Measurements from ENCODE around the gene RBFOX2.
"Not testable (repeated sequence)": the region's sequence is repeated elsewhere in the genome, so short reads cannot be mapped to it uniquely, and the experiment has no call there.

The RBFOX2 gene

DNA sequence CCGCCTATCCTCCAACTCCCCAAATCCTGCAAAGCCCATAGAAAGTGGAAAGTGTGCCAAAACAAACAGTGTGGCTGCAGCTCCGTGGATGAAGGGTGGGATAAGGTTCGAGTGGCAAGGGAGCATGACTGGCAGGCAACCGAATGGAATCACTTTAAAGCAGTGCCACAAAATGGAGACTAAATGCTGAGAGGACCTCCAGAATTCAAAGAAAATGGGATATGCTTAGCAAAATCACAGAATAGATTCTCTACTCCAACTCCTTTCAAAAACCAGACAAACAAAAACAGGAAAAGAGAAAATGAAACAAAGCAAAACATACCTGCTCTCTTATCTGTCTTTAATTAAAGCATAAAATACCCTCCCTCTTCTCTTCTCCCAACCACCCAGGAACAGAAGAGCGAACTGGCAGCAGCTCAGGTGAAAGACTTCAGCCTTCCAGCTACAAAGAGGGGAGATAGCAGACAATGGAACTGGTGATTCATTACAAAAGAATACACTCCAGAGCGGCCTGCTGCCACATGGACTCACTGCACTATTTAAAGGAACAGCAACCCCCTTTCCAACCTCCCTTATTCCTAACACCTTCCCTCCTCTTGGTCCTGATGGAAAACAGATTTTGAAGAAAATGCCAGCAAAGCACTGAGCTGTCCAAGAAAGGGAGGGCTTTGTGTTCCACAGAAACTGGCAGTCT, 192.5 kb downstream of the RBFOX2 start:
- FAIRE-seq (peak; percentile 92), DNase-seq (ENCODE audit: low spot score) (peak; percentile 82)

DNA sequence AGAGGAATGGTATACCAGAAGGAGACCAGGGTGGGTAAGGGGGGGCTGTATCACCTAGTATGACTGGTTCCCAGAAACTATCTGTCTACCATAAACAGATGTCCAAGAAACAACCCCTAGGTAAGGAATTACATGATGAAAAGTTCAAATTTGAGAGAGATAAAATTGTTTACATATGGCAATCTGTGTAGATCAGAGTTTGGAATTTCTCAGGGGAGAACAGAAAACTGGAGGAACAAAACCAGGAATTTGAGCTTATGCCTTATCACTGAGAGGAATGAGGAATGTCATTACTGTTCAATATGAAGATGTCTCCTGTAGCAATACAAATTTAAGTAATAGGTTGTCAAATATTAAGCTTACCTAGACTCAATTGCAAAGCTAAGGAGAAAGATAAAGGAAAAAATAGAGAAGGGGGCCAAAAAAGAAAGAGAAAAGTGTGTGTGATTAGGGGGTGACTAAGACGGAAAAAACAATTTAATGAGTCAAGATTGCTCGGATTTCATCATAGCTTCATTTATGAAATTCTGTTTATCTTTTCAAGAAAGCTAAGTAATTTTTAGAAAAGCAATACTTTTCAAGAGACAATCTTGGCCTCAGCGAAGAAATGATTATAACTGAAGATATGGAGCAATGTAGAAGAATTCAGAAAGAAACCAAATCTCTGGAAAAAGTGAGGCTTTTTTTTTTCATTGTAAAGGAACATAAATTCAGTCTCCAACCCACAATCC, 193.2 kb downstream of the RBFOX2 start:
- DNase-seq (ENCODE audit: low spot score): peak; percentile 6
- FAIRE-seq: no peak

DNA sequence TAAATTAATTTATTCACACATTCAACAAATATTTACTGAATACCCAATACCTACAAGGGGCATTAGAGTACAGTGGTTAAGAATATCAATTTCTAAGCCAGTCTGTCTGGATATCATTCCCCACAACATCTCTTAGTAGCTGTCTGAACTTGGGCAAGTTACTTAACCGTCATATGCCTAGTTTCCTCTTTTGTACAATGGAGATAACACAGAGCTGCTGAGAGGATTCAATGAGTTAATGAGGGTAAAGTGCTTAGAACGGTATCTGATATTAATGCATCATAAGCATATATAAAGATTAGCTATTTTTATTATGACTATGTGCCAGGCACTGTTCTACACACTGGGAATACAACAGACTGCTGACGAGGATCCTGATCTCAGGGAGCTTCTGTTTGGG, 194.6 kb downstream of the RBFOX2 start:
- FAIRE-seq (no peak), DNase-seq (ENCODE audit: low spot score) (no peak)

DNA sequence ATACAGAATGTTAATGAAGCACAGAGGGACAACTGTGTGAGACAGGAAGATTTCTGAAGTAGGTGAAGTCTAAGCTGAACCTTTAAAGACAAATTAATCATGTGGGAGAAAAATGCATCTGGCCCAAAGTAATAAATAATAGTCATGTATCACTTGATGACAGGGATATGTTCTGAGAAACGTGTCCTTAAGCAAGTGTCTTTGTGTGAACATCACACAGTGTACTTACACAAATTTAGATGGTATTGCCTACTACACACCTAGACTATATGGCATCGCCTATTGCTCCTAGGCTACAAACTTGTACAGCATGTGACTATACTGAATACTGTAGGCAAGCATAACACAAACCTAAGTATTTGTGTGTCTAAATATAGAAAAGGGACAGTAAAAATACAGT, 198.3 kb downstream of the RBFOX2 start:
- DNase-seq (ENCODE audit: low spot score) (no peak), FAIRE-seq (no peak)

DNA sequence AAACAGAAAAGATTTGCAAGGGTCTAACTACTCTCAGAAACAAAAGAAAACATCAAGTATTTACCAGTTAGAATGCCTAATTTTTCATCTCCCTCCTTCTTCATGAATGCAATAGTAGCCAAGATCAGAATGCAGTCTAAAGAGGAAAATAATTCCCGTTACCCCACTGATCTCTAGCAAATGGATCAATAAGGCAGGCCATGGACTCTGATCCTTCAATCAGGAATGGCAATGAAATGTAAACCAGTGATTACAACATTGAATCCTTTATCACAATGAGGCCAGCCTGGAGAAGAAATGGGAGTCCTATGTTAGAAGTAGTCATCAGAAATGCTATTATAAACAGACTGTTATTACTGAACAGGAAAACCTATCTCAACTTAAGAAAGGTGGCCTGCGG, 204.4 kb downstream of the RBFOX2 start:
- FAIRE-seq (no peak), DNase-seq (ENCODE audit: low spot score) (no peak)

DNA sequence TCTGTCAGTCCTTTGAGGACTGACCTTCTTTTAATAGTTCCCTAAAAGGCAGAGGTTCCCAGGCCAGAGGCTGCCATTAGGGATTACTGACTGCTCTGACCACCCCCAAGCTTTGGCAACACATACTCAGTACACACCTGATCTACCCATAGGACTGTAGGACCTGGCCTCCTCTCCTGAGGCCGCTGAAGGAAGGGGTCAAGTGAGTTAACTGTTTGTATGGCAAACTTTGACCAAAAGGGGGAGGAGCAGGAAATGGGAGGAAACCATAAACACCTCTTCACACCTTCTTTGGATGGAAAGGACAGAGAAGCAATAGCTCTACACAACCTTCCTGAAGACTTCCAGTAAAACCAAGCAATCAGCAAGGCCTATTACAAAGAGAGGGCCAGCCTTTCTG, 207.0 kb downstream of the RBFOX2 start:
- FAIRE-seq (no peak), DNase-seq (ENCODE audit: low spot score) (no peak)

DNA sequence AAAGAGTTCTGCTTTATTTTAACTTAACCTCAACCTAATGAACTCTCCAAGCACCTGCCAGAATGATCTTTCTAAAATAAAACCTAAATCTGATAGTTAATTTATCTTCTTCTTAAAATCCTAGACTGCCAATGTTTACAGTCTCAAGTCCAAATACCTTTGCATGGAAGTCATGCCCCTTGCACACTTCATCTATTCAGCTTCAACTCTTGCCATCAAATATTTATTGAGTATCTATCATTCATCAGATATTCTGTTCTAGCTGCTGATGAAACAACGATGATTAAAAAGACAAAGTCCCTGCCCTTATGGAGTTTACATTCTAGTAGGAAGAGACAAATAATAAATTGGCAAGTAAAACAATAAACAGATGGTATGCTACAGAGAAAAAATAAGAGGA, 209.2 kb downstream of the RBFOX2 start:
- FAIRE-seq (no peak), DNase-seq (ENCODE audit: low spot score) (no peak)

DNA sequence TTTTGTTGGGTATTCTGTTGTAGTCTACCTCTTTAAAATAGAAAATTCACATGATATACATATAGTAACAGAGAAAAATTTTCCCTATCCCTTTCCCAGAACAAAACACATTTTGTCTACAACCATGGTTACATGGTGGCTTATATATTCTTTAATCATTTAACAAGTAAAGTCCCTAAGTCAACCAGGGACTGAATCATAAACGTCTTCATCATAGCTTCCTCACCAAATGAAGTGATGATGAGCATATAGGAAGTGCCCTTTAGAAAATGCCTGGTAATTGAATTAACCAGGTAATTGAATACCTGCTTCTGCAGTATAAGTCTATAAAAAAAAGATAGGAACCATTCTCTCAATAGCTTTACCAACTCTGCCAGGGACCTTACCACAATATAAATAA, 209.7 kb downstream of the RBFOX2 start:
- FAIRE-seq: peak; percentile 80
- DNase-seq (ENCODE audit: low spot score): peak; percentile 58

DNA sequence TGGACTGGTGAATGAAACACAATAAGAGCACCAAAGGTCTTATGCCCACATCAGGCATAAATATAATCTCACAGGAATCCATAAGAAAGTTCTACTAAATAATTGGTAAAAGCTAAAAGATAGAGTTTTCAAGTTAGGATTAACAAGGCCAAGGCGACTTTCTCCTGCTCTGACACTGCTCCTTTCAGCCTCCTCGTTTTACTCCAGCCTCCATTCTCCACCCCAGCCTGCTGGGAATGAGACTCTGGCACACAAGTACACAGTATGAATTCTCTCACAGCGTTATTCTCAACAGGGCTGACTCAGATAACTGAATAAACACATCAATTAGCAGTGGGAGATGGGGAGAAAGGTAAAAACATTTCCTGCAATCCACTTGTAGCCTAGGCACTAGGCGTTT, 216.0 kb downstream of the RBFOX2 start:
- DNase-seq (ENCODE audit: low spot score) (no peak), FAIRE-seq (no peak)

DNA sequence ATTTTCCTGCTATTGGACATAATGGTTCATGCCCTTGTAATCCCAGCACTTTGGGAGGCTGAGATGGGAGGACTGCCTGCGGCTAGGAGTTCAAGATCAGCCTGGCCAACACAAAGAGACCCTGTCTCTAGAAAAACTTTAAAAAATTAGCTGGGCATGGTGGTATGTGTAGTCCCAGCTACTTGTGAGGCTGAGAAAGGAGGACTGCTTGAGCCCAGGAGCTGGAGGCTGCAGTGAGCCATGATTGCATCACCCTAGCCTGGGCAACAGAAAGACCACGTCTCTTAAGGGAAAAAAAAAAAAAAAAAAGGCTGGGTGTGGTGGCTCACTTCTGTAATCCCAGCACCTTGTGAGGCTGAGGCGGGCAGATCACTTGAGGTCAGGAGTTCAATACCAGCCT, 217.0 kb downstream of the RBFOX2 start:
- FAIRE-seq: no peak
- DNase-seq (ENCODE audit: low spot score): no peak

DNA sequence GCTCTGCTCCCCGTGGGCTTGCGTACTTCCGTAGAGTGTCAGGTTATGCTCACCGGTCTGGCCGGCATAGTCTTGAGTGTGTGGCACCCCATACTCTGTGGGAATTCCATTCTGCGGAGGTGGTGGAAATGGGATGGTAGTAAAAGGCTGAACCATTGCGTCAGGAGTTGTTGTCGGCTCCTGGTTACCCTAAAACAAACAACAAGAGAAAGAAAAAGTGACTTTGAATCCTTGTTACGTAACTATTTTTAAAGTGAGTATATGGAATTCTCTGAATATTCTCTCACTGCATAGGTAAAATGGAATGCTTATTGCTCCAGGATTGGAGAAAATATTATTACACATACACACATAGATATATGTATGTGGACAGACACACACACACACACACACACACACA, 218.8 kb downstream of the RBFOX2 start:
- FAIRE-seq (no peak), DNase-seq (ENCODE audit: low spot score) (no peak)

DNA sequence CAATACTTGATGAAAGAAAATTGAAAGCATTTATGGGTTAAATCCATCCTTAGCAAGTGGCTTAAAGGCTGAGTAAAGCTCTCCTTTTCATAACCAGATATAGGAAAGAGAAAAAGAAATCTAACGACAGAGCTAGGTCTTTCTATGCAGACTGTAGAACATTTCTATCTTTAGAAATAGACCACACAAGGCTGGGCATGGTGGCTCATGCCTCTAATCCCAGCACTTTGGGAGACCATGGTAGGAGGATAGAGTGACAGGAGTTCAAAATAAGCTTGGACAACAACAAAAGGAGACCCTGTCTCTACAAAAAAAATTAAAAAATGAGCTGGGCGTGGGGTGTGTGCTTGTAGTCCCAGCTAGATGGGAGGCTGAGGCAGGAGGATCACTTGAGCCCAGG, 220.2 kb downstream of the RBFOX2 start:
- no peak for DNase-seq (ENCODE audit: low spot score)
- FAIRE-seq: no peak

DNA sequence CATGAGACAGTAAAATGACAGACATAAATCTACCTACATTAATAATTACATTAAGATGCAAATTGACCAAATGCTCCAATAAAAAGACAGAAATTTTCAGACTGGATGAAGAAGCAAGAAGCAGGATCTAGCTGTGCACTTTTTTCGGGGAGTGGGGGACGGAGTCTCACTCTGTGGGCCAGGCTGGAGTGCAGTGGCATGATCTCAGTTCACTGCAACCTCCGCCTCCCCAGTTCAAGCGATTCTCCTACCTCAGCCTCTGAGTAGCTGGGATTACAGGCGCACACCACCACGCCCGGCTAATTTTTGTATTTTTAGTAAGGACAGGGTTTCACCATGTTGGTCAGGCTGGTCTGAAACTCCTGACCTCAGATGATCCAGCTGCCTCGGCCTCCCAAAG, 222.0 kb downstream of the RBFOX2 start:
- FAIRE-seq; DNase-seq (ENCODE audit: low spot score): not testable (repeated sequence)

DNA sequence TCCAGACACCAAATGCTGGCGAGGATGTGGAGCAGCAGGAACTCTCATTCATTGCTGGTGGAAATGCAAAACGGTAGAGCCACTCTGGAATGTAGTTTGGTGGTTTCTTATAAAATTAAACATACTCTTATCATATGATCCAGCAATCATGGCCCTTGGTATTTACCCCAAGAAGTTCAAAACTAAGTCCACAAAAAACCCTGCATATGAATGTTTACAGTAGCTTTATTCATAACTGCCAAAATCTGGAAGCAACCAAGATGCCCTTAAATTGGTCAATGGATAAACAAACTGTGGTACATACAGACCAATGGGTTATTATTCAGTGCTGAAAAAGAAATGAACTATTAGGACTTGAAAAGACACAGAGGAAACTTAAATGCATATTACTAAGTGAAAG, 223.2 kb downstream of the RBFOX2 start:
- DNase-seq (ENCODE audit: low spot score) (no peak), FAIRE-seq (no peak)

DNA sequence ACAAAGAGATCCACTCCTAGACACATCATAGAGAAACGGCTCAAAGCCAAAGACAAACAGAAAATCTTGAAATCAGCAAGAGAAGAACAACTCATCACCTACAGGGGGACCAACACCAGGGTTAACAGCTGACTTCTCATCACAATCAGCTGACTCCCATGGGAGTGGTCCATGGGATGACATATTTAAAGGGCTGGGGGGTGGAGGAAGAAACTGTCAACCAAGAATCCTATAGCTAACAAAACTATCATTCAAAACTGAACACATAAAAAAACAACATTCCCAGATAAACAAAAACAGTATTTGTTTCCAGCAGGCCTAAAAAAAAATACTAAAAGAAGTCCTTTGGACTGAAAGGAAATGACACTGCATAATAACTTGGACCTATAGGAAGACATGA, 224.2 kb downstream of the RBFOX2 start:
- FAIRE-seq (no peak), DNase-seq (ENCODE audit: low spot score) (no peak)

DNA sequence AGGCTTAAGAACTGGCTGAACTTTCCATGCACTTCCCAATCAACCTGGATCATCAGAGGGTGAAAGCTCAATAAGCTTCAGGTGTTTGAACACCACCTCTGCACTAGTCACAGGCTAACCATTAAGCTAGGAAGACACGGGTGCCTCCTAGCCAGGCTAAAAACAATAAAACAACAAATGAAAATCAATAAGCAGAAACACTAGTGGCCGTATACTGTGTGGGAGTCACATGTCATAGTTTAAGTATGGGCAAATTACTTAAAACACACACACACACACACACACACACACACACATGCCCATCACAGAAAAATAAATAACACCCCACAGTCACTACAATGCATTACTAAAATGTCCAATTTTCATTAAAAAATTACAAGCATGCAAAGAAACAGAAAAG, 225.7 kb downstream of the RBFOX2 start:
- FAIRE-seq (no peak), DNase-seq (ENCODE audit: low spot score) (no peak)

DNA sequence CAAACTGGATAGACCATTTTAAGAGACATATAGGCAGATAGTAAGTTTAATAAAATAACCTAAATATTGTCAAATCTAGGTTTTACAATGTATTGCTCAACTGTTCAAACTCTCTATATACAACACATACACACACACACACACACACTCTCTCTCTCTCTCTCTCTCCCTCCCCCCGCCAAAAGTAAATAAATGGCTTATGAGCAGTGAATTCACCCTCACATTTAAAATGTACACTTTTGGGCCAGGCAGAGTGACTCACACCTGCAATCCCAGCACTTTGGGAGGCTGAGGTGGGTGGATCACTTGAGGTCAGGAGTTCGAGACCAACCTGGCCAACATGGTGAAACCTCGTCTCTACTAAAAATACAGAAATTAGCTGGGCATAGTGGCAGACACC, 227.3 kb downstream of the RBFOX2 start:
- DNase-seq (ENCODE audit: low spot score); FAIRE-seq: not testable (repeated sequence)

DNA sequence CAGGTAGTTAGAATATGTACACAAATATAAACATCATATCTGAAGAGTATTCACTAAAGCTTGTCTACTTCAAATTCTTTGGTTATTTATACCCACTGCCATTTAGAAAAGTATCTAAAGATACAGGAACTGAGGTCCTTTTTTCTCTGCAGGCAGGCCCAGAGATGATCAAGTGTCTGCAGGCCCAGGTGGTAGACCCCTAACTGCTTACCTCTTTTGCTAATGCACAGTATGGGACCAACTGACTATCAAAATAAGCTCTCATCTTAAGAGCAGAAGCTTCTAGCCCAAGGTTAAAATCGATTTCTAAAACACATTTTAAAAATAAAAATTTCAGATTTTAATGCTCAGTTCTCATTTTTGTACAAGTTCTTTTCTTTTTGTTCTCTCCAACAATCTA, 229.5 kb downstream of the RBFOX2 start:
- no peak for FAIRE-seq
- DNase-seq (ENCODE audit: low spot score): no peak

DNA sequence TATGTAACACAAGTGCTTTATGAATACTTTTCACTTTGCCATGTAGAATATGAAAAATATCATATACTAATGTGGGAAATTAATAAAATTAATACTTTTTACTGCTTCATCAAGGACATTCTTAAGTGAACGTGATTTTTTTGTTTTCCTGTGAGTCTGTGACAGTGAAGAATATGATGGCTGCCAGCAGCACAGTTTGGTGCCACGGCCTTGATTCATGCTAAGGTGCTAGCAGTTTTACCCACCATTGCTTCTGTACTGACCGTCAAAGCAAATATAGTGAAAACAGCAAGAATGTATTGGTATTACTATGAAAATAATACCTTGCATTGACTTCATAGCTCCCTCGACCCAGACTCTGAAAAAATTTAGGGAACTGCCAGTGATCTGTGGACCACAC, 231.2 kb downstream of the RBFOX2 start:
- DNase-seq (ENCODE audit: low spot score) (no peak), FAIRE-seq (no peak)

DNA sequence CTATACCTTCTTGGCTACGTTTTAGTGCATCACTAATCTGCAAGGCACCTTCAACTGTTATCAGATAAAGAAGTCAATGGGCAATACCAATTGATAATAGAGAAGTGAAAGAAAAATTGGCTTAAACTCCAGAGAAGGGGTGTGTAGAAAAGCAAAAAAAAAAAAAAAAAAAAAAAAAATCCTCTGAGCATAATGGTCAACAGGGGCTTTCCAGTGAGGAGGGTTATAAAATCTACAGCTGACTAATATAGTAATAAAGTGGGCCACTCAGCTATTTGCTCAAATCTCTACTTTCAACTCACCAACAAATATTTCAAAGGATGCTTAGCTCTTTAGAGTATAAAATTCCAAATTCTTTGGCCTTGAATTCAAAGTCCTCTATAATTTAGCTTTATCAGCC, 233.1 kb downstream of the RBFOX2 start:
- no peak for FAIRE-seq

DNA sequence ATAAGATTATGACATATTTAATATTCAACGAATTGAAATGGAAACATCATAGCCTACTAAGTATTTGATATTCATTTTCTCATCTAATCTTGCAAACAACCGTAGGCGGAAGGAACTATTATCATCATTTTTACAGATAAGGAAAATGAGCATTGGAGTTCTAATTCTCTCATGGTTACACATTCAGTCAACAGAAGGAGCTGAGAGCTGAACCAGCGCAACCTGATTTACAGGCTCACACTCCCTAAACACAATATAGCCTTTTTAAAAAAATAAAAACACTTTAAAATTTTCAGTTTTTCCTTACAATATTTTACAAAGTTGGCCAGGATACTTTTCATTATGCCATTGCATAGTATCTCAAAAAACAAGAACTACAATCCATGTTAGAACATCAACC, 236.1 kb downstream of the RBFOX2 start:
- FAIRE-seq (no peak), DNase-seq (ENCODE audit: low spot score) (no peak)

More for the DNA sequence above, 233.1 kb downstream of the RBFOX2 start:
- DNase-seq (ENCODE audit: low spot score): no peak

DNA sequence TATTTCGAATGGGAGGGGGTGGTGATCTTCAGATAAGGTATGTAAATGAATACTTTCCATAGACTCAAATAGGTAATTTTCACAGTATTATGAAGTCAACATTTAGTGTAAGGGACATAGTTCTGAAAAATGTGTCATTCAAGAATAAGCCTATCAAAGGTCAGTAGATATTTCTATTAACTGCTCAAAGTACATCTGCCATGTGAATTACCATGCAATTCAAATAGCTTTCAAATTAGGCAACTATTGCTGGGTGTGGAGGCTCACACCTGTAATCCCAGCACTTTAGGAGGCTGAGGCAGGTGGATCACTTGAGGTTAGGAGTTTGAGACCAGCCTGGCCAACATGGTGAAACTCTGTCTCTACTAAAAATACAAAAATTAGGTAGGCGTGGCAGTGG, 236.8 kb downstream of the RBFOX2 start:
- not testable (repeated sequence) for FAIRE-seq; DNase-seq (ENCODE audit: low spot score)
